MM.1S (cell line): ENCODE results near the gene KIF20B.

Source experiments
- EZH2phosphoT487 ChIP-seq: fragments of 300-600 bp; sonication (generic); IDR thresholded peaks from 2 replicates; pipeline ENCODE4 v1.6.1; 2018; ENCODE audit warnings: antibody characterized with exemption, low read length
- TF ChIP-seq, protein P1 (sequence below): fragments of 300-600 bp; sonication (generic); IDR thresholded peaks from 2 replicates; pipeline ENCODE4 v1.5.1; 2016; ENCODE audit warnings: antibody characterized with exemption, low read length, mixed read lengths

DNA sequence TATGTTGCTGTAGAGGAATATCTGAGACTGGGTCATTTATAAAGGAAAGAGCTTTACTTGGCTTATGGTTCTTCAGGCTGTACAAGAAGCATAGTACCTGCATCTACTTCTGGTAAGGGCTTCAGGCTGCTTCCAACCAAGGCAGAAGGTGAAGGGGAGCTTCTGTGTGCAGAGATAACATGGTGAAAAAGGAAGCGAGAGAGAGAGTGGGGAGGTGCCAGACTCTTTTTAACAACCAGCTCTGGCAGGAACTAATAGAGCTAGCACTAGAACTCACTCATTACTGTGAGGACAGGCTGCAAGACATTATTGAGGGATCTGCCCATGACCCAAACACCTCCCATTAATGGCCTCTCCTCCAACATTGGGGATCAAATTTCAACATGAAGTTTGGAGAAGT, 94.5 kb downstream of the KIF20B start:
- TF ChIP-seq, protein P1, sequence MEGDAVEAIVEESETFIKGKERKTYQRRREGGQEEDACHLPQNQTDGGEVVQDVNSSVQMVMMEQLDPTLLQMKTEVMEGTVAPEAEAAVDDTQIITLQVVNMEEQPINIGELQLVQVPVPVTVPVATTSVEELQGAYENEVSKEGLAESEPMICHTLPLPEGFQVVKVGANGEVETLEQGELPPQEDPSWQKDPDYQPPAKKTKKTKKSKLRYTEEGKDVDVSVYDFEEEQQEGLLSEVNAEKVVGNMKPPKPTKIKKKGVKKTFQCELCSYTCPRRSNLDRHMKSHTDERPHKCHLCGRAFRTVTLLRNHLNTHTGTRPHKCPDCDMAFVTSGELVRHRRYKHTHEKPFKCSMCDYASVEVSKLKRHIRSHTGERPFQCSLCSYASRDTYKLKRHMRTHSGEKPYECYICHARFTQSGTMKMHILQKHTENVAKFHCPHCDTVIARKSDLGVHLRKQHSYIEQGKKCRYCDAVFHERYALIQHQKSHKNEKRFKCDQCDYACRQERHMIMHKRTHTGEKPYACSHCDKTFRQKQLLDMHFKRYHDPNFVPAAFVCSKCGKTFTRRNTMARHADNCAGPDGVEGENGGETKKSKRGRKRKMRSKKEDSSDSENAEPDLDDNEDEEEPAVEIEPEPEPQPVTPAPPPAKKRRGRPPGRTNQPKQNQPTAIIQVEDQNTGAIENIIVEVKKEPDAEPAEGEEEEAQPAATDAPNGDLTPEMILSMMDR = no peak
- no peak for TF ChIP-seq EZH2phosphoT487
